GM21360 (cell line): ENCODE data around the gene TOX3.

Experiments used
- ATAC-seq: cut with Tn5 transposase; IDR thresholded peaks from one replicate; pipeline ENCODE4 v1.9.1; 2021; ENCODE audit warnings: mild to moderate bottlenecking, moderate library complexity; ENCODE audit not compliant: unreplicated experiment

Gene TOX3

GRCh38 chr16:52567193-52567592 lies 20.2 kb upstream of the TOX3 start:
- ATAC-seq = no peak

DNA sequence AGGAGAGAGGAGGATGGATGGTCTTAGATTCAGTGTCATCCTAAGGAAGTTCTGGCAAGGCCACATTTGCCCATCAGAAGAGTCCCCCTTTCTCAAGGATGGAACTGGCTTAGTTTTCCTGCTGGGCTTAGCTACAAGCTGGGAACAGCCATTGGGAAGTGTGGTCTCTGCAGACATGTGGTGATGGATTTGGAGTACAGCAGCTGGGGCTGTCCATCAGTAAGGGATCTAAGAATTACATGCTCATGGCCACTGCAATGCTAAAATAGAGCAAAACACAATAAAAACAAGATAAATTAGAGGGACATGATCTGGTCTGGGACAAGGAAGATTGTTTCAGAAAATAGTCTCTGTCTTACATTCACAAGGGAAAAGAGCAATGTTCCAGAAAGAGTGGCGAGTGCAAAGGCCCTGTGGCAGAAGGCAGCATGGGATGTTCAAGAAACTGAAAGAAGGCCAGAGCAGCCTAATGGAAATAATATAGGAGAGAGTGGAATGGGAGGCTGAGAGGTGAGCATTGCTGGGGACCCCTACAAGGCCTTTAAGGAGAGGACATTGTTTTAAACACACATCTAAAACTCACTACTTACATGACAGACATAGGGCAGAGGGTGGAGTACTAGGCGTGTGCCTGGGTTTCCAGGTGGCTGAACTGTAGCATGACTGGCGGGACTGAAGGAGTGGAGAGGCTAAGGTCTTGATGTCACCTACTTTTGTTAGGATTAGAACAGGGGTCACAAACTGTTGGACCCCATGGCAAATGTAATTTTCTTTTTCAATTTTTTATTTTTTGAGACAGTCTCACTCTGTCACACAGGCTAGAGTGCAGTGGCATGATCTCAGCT lies 17.0 kb upstream of the TOX3 start:
- no peak for ATAC-seq

DNA sequence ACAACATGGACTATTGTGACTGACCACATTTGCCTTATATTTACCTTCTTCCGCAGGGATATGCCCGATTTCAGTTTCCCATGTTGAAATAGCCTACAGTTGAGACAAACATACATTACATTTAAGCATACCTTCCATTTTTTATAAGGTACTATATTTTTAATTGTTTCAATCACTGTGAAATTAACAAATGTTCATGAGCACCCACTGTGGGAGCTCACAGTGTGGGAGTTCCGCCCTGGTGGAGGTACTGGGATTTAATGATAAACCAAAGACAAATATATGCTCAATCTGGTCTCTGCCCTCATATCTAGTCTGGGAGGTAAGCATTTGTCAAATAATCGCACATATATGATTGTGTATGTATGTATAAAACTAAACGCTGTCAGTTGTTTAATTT lies 15.8 kb upstream of the TOX3 start:
- no peak for ATAC-seq

DNA sequence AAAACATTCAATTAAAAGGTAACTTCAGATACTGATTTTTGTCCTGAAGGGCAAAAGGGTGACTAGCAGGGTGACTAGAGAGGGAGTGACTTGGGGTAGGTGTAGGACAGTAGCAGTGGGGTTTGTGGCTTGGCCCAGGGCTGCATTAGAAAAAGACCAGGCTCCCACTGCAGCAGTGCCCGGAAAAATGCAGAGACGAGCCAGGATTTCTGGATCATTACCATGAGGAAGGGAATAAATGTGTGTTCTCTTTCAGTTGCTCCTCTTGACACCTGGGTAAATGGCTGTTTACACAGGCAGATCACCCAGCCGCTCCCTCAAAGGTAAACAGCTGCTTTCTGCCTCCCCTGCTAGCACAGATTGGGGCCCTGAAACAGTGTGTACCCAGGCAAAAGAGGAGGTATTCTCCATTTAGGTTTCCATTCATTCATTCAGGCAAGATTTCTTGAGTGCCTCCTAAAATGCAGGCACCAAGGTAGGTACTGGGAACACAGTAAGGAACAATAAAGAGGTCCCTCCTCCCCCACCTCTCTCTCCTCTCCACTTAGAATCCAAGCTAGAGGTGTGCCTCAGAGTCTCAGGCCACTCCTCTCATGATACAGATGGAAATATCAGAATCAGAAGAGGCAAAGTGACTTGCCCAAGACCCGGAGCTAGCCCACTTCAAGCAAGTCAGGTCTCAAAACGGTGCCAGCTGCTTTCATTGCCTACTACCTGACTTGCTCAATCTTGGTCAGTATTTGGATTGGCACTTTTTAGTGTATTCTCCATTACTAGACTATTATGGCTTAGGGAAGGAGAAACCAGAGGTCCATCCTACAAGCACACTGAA lies 15.2 kb upstream of the TOX3 start:
- no peak for ATAC-seq

- ATAC-seq = no peak
Measured at GRCh38 chr16:52558448-52558847, 11.5 kb upstream of the TOX3 start.

- ATAC-seq = no peak
Measured at GRCh38 chr16:52557236-52557635, 10.3 kb upstream of the TOX3 start.

GRCh38 chr16:52556083-52556482 lies 9.1 kb upstream of the TOX3 start:
- ATAC-seq = no peak

- ATAC-seq = no peak
Measured at GRCh38 chr16:52555572-52555971, 8.6 kb upstream of the TOX3 start.

DNA sequence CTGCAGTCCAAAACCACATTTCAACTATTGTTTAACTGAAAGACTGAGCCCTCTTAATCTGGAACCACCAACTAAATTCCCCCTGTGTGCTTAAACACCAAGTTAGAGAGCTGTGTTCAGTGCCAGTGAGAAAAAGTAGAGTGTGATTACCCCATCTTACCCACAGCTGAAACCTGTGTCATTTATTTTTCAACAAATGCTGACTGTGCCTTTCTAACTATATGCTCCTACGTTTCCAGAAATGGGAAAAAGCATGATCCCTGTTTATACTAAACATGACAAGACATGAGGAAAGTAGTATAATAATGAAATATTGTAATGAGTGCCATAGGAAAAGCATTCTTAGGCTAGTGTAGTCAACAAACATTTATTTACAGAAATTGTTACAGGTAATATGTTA lies 7.4 kb upstream of the TOX3 start:
- no peak for ATAC-seq

DNA sequence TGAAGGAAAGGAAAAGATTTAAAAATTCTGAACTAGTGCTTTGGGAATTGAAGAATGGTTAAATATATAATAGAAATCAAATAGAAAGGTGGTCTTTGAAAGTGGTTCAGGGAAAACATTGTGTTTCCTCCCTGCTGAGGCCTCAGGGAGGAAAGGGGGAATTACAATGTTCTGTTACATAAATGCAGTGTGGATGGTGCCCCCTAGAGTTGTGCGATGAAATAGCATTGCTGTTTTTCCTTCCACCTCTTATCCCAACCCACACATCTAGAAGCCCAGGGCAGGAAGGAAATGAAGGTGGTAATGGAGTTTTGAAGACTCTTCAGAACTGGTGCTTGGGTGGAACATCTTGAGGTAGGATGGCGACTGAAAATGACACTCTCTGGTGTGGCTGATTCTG lies 6.4 kb upstream of the TOX3 start:
- ATAC-seq = no peak

DNA sequence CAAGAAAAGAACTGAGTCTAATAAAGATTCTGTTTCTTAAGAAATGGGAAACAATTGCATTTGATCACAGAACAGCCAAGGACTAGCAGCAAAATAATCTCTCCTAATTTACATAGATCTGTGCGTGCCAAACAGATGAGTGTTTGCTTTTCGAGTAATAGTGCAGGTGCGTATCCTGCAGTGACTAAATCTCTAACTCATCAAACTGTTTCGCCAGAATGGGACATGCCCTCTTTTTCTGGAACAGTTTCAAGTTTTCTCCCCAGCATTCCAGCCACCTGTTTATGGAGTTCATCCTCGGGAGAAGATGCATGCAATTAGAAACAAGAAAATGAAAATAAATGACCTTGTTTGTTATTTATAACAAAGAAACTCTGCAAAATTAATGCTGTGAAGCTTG lies 5.7 kb upstream of the TOX3 start:
- ATAC-seq = no peak

- no peak for ATAC-seq
Measured at GRCh38 chr16:52549011-52549692, 2.2 kb upstream of the TOX3 start.

GRCh38 chr16:52548261-52549010 lies 1.5 kb upstream of the TOX3 start:
- no peak for ATAC-seq

DNA sequence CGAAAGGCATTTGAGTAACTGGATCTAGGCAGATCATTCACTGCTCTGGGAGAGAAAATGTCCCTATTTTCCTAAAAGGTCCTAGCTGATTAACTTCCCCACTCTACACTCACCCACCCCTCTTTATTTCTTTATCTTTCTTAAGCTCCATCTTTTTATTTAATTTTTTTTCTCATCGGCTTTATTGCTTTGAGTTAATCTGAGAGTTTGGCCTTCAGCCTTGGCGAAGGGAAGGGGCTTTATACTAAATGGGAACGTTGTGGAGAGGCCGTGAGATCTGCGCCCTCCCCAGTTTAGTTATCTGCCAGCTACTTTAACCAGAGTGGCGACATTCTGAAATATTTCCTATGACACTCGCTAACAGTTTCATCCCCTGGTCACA lies 882 bp upstream of the TOX3 start:
- no peak for ATAC-seq

DNA sequence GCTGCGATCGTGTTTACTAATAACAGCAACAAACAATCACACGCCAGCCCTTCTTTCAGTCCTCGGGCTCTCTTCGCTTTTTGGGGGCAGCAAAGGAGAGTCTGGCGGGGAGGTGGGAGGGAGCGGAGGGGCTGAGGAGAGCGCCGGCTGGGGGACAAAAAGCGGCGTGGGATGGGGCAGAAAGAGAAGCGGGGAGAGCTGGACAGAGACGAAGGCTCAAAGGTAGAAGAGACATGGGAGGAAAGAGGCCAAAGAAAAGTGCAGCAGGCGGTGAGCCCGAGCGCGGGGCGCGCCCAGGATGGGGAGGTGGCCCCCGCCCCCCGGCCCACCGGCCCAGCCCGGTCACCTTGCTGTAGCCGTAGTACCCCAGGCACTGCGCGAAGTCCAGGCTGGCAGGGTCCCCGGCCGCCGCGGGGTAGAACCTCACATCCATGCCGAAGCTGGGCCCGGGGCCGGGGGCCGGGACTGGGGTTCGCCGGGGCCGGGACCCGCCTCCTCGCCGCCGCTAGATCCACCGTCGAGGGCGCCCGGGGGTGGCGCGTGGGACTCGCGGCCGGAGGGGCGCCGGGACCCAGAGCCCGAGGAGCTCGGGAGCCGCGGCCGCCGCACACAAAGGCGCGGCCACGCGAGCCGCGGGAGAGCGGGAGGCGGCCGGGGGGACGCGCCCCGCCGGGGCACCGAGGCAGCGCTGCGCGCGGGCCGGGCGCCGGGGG lies 496 bp downstream of the TOX3 start:
- no peak for ATAC-seq

DNA sequence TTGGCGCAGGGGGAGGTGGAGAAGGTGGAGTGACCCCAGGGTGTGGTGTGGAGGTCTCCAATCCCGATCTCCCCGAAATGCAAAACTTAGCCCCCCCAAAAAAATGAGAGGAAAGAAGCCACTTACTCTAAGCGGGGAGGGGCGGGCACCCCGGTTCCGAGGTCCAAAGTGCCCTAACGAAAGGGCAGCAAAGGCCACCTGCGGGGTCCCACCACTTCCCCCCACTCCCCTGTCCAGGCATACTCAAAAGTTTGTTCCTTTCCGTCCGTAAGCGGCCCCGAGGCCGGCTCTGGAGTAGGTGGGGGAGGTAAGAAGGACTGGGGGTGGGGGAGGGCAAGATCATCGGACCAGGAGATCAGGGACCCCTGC lies 1.1 kb downstream of the TOX3 start:
- no peak for ATAC-seq

DNA sequence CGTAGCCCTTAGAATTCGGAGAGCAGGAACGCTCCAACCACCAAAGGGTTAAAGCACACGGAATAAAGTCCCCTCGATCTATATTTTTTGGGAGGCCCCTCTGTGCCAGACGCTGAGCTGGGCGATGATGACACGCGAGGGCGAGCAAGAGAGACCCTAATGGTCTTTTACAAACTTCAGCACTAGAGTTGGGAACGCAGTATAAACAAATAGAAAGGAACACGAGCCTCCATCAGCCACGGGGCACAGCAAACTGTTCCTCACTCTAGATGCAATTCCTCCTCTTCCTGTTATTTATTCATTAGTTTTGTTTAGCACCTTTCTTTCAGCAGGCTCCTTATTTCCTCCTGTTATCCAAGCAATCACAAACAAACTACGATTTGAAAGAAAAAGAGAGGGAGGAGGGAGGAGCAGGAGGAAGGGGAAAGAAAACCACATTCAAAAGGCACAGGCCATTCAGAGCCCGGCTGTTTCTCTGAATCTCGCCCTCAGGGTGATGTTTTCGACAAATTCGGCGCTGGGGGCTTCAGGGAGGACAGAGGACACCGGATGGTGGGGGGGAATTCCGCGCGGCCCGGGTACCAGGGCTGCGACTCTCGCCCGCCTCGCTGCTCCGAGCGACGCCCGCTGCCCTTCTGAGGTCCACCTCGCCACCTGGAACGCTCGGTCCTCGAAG lies 1.6 kb downstream of the TOX3 start:
- ATAC-seq = no peak

DNA sequence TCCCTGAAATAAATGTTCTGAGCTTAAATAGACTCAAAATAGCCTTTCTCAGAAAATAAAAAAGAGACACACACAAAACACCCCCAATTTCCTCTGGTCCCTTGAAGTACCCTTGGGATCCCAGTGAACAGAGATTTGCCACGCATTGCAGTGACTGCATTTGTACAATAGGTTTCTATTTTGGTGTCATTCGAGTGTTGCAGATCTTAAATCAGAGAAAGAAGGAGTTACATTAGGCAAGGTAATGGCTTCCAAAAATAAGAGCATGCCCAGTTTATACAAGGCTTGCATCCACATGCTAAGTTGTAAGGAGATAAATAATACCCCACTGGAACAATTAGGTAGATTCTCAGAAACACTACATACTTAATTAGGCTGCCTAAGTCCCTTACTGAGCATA lies 2.2 kb downstream of the TOX3 start:
- no peak for ATAC-seq

DNA sequence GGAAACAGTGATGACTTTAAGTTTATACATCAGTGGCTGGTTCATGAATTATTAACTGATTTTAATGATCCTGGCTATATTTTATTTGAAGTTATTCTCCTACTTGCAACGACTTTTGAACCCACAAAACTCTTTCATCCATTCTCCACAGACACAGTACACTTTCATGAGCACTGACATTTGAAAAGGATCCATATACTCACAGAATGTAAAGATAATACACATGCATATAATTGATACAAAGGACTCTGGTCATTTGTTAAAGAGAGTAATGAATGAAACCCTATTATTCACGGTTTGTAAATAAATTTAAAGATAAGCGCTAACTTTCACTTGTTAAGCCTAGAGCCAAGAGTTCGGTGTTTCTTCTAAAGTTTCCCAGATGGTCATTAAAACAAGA lies 3.3 kb downstream of the TOX3 start:
- no peak for ATAC-seq

DNA sequence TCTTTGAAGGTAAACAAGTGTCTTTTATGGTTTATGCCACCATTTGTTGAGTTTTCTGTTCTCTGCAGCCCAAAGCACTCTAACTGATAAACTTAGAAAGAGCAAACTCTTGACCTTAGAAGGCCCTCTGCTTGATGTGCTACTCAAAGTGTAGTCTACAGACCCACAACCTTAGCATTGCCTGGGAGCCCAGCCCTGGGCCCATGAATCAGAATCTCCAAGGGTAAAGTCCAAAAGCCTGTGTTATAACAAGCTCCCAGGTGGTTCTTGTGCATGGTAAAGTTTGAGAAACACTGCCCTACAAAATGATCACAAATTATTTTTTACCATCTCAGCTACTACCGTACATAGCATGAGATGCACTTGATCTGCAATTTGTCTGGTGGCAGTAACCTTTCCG lies 6.0 kb downstream of the TOX3 start:
- ATAC-seq = no peak
